Effector CD4-positive, alpha-beta T cell (primary cell): ENCODE data around the gene SH3BGRL2.
A peak's percentile ranks its signal among the peaks of the same experiment; 100 is the strongest.
"Not testable (repeated sequence)": the region's sequence is repeated elsewhere in the genome, so short reads cannot be mapped to it uniquely, and the experiment has no call there.

Experiments
- DNase-seq: peaks from one replicate; pipeline ENCODE4 v3.0.0-alpha.2; 2020

SH3BGRL2 gene

GRCh38 chr6:79704200-79704599 lies 73.1 kb downstream of the SH3BGRL2 start:
- DNase-seq: no peak

DNA sequence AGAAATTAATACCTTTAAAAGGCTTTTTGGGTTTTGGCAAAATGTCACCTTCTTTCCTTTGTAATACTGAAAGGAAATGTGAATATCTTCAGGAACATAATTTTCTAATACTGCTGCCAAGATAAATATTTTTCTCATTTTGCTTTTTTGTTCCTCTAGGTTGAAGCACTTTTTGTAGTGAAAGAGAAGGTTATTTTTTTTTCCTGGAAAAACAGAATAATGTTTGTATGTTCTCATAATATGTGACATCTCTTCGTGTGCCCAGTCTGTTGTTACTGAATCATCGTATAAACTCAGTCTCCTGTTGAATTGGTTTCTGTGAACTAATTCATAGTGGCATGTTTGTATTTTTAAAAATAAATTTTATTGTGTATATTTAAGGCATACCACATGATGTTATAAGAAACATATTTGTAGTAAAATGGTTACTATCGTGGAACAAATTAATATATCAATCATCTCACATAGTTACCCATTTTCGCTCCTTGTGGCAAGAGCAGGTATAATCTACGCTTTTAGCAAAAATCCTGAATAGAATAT lies 74.4 kb downstream of the SH3BGRL2 start:
- DNase-seq: no peak

DNA sequence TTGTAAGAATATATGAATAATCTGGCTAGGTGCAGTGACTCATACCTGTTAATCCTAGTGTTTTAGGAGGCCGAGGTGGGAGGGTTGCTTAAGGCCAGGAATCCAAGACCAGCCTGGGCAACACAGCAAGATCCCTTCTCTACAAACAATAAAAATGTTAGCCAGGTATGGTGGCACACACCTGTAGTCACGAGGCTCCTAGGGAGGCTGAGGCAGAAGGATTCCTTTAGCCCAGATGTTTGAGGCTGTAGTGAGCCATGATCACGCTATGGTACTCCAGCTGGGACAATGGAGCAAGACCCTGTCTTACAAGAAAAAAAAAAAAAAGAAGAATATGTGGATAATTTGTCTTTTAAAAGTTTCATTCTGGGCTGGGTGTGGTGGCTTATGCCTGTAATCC lies 75.4 kb downstream of the SH3BGRL2 start:
- no peak for DNase-seq

GRCh38 chr6:79707621-79708020 lies 76.5 kb downstream of the SH3BGRL2 start:
- DNase-seq: no peak

DNA sequence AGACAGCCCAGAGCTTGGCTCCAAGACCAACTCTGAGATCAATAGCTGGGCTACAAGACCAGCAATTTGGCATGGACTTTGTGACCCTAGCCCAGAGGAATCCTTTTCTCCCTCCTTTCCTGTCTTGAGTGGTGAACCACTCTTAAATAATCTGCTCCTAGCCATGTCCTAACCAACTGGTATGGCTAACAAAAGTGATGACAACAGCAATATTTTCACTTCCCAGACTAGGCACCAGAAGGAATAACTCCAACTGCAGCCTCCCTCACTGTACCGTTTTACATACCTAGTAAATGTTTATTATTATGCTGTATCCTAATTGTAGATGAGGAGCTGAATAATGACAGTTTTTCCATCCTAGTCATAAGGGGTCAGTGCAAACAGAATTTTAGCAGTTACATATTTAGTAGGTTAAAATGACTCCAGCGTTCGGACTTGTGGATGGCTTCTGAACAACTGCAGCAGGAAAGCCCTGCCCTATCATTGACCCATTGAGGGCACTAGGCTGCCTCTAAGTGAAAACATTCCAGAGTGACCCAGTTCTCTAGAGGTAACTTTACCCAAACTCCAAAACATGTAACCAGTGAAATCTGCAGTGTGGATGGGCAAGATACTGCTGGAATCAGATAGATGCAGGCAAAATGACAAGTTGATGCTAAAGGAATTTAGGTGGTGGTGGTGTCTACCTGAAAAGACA lies 77.1 kb downstream of the SH3BGRL2 start:
- no peak for DNase-seq

GRCh38 chr6:79710127-79710526 lies 79.0 kb downstream of the SH3BGRL2 start:
- no peak for DNase-seq

GRCh38 chr6:79711167-79711566 lies 80.0 kb downstream of the SH3BGRL2 start:
- DNase-seq: no peak

- no peak for DNase-seq
These were observed 81.0 kb downstream of the SH3BGRL2 start for GRCh38 chr6:79712144-79712543.

DNA sequence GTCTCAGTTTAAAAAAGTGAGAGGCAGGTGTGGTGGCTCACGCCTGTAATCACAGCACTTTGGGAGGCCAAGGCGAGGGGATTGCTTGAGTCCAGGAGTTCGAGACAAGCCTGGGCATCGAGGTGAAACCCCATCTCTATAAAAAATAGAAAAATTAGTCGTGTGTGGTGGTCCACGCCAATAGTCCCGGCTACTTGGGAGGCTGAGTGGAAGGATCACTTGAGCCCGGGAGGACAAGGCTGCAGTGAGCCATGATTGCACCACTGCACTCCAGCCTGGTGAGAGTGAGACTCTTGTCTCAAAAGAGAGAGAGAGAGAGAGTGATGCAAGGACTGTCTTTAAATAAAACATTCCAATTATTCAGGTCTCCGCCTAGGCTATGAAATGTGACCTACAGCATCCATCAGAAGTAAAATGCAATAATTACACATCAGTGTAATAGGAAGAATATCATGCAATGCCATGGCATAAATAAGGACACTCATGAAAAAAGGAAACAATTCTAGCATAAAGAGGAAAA lies 81.5 kb downstream of the SH3BGRL2 start:
- DNase-seq: no peak

GRCh38 chr6:79713701-79714322 lies 82.7 kb downstream of the SH3BGRL2 start:
- peak; percentile 13 for DNase-seq

GRCh38 chr6:79717989-79718388 lies 86.9 kb downstream of the SH3BGRL2 start:
- DNase-seq: no peak

DNA sequence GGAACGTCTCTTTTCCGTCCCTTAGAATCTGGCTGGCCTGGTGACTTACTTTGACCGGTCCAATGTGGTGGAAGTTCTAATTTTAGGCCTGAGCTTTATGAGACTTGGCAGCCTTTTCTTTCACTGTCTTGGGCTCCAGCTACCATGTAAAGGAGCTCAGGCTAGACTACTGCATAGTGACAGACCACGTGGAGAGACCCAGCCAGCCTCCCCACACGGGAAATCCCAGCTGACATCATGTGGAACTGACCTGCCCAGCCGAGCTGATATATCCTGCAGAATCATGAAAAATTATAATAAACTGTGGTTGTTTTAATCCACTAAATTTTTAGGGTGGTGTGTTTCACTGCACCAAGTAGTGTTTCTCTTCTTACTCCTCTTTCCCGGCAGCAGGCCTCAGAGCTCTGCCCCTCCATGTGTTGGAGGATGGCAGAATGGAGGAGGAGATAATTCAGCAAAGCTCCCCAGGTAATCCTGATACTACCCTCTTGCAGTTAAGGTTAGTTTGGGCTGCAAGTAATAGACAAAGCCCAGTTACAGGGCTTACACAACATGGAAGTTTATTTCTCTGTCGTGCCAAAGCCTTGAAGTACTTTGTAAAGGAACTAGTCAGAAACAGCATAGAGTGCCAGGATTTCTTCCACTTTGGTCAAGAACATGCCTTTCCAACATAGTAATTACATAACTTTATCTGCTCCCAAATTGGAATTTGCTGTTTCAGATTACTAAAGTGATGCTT lies 87.5 kb downstream of the SH3BGRL2 start:
- DNase-seq: no peak

DNA sequence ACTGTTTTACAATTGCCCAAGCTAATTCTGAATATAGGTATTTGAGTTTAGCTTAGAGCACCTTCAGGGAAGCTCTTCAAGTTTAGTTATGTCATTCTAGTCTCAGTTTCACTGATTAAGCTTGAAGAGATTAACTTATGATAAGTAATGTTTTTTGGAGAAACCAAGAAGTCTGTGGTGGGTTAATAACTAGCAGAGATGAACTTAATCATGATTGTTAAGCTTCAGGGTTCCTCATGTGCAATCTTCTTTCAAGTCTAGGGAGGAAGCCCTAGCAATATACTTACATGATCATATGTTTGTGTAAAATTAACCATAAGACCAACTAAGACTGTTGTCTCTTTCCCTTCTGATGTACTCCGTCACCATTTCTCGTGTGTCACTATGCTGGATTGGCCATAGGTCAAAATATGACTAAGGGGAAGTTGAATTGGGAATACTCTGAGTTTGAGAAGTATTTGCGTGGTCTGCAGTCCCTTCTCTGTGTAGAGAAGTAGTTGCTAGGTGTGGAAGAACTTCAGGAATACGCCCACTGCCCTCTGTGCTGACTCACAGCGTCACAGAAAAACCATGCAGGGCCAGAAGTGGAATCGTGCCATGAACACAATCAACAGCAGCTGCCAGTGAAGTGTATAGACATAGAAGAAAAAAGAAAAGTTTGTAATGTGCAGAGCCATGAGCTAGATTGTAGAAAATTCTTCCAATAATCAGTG lies 88.3 kb downstream of the SH3BGRL2 start:
- DNase-seq: no peak

GRCh38 chr6:79724816-79725215 lies 93.7 kb downstream of the SH3BGRL2 start:
- no peak for DNase-seq

DNA sequence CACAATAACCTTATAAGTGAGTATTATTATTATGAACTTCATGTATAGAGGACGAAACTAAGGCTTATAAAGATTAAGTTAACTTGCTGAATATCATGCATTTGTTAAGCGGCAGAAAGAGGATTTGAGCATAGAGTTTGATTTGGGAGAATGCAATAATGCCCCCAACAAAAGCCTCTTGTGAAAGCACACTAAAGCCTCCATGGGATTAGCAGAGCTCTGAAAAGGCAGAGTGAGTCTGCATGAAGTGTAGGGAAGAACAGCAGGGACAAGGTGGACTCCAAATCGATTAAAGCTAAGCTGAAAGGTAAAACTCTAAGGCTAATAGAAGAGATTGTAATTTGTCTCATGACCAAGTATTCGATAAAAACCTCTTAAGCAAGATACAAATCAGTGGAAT lies 100.3 kb downstream of the SH3BGRL2 start:
- DNase-seq: no peak

GRCh38 chr6:79733388-79733787 lies 102.3 kb downstream of the SH3BGRL2 start:
- DNase-seq: no peak

GRCh38 chr6:79734374-79734773 lies 103.2 kb downstream of the SH3BGRL2 start:
- DNase-seq: no peak

- DNase-seq: no peak
These were observed 104.1 kb downstream of the SH3BGRL2 start for GRCh38 chr6:79735183-79735582.

- no peak for DNase-seq
These were observed 106.0 kb downstream of the SH3BGRL2 start for GRCh38 chr6:79737172-79737571.

DNA sequence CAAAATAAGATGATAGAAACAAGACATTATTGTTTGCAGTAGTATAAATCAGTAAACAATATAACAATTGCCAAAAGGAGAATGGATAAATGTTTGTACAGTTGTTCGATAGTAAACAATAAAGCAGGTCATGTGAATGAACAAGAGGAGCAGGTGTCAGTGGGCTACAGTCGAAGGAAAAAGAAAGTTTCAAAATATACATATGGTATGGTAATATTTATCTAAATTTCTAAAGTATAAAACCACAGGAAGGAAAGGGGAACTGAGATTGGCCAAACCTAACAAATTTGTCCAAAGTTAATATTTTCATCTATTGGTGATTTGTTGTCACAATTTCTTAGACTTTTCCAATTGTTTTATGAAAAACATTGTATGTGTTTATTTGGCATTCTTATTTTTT lies 110.9 kb downstream of the SH3BGRL2 start:
- DNase-seq: no peak

- not testable (repeated sequence) for DNase-seq
These were observed 114.2 kb downstream of the SH3BGRL2 start for GRCh38 chr6:79745282-79745681.

DNA sequence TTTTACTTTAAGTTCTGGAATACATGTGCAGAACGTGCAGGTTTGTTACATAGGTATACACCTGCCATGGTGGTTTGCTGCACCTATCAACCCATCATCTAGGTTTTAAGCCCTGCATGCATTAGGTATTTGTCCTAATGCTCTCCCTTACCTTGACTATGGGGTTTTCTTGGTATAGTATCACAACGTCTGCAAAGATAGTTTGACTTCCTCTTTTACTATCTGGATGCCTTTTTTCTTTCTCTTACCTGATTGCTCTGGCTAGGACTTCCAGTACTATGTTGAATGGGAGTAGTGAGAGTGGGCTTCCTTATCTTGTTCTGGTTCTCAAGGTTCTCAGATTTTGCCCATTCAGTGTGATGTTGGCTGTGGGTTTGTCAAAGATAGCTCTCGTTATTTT lies 115.2 kb downstream of the SH3BGRL2 start:
- DNase-seq: not testable (repeated sequence)

DNA sequence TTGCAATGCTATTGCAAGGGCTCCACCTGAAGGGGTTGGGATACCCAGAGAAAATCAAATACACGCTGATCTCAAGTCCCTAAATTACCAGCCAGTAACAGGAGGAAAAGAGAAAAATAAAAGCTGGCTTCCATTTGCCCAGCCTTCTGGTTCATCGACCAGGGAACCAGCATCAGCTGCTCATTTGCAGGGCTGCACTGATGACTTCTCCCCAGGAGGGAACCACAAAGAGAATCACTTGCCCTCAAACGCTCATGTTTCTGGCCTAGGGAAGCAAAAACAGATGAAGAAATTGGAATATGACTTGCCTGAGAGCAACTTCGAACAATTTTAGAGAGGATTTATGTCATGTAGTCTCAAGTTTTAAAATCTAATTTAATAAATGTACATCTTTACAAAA lies 119.7 kb downstream of the SH3BGRL2 start:
- DNase-seq: no peak
